Erythroblast (primary cell): ENCODE results near the gene MGAM2.

Experiments
- GATA1 ChIP-seq: IDR thresholded peaks from 2 replicates; pipeline ENCODE4 v1.6.1; 2011; ENCODE audit warnings: low read depth, mild to moderate bottlenecking, control low read depth, low read length, moderate library complexity
- POLR2A ChIP-seq: IDR thresholded peaks from 2 replicates; pipeline ENCODE4 v1.6.1; 2011; ENCODE audit warnings: mild to moderate bottlenecking, low read length

DNA sequence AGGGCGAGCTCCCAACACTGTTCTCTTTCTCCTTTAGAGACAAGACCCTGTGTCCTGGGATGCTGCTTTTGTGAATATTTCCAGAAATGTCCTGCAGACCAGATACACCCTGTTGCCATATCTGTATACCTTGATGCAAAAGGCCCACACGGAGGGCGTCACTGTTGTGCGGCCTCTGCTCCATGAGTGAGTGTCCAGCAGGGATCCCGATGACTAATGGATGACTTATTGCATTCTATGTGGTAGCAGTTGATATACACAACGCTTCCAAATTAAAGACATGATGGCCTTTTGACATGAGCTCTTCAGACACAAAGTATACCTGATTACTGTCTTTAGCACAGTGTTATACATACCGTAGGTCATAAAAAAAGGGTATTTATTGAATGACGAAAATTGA is 45.0 kb upstream of the MGAM2 start:
- TF ChIP-seq POLR2A (no peak), GATA1 (no peak)
